K562 (cell line): ENCODE results near the gene FYB1. TPM values are rescaled to one million over a fixed set of nuclear protein-coding genes. Genes with fewer than 3 reads are reported as not detected.

Experiments used
- ATAC-seq: fragments of 200-7000 bp; cut with Tn5 transposase; 3 replicates; pipeline ENCODE4 v1.9.1; 2020; ENCODE audit warnings: moderate library complexity
- BruUV-seq: library from RNA; stranded (reverse); fragments of 400-500 nt; replicated peaks from 2 replicates; lab custom pipeline; 2021; lab: Mats Ljungman, UMichigan
- CTCF ChIA-PET: fragments of 300-600 bp; formaldehyde crosslinking; extraction: SDS; loops from one replicate; lab custom pipeline; 2021; ENCODE audit warnings: low intra/inter-chr PET ratio; lab: Yijun Ruan, JAX
- POLR2A ChIA-PET: fragments of 300-600, 350-650 bp; sonication (Branson Sonifier 250); formaldehyde crosslinking; extraction: SDS; loops from one replicate; lab custom pipeline; 2021; ENCODE audit warnings: antibody characterized with exemption, inconsistent platforms; lab: Yijun Ruan, JAX
- DNase-seq, 4 experiments: peaks; one replicate each; pipeline versions ENCODE4 v3.0.0 to v3.0.0-alpha.2; 2011 to 2018; ENCODE audit warnings: low spot score in 3 of 4, mixed read lengths in 3 of 4; ENCODE audit errors: extremely low read depth in 1 of 4
- FAIRE-seq: peaks from 2 replicates; lab custom pipeline; 2011; peaks lifted over from hg19 to GRCh38; lab: Jason Lieb, UNC
- H2AFZ ChIP-seq: 2 replicates; pipeline ENCODE4 v1.6.0; 2011; ENCODE audit warnings: low read depth, low read length, control low read depth, inconsistent platforms
- H3K27ac ChIP-seq: fragments of 200-600 bp; 3 replicates; pipeline ENCODE4 v1.8.0; 2011; ENCODE audit warnings: low read depth, mild to moderate bottlenecking, control low read depth, inconsistent platforms, low read length, moderate library complexity, mixed read lengths; ENCODE audit errors: extremely low read depth
- H3K27me3 ChIP-seq, 2 experiments: fragments of 300-600 bp in 1 of 2; 2 replicates in 1 of 2; 3 replicates in 1 of 2; pipeline versions ENCODE4 v1.6.0 to v1.8.0; 2011; ENCODE audit warnings: inconsistent platforms in 2 of 2, low read length in 2 of 2, mild to moderate bottlenecking in 1 of 2, mixed read lengths in 1 of 2, moderate library complexity in 1 of 2; ENCODE audit not compliant: control insufficient read depth in 2 of 2, insufficient read depth in 2 of 2
- H3K36me3 ChIP-seq: fragments of 300-600 bp; 3 replicates; pipeline ENCODE4 v1.8.0; 2011; ENCODE audit warnings: mild to moderate bottlenecking, low read length, inconsistent platforms; ENCODE audit not compliant: control insufficient read depth, insufficient read depth
- H3K4me1 ChIP-seq, 2 experiments: fragments of 200-600 bp in 1 of 2; replicated peaks in 1 of 2; 2 replicates in 1 of 2; 3 replicates in 1 of 2; pipeline versions ENCODE4 v1.5.1 to v1.8.0; 2011; ENCODE audit warnings: inconsistent platforms in 2 of 2, low read length in 2 of 2, mild to moderate bottlenecking in 1 of 2, mixed read lengths in 1 of 2, moderate library complexity in 1 of 2; ENCODE audit not compliant: control insufficient read depth in 2 of 2, insufficient read depth in 2 of 2
- H3K4me2 ChIP-seq: 2 replicates; pipeline ENCODE4 v1.6.1; 2011; ENCODE audit warnings: low read length, control low read depth, inconsistent platforms, mixed read lengths; ENCODE audit not compliant: insufficient read depth
- H3K4me3 ChIP-seq: fragments of 200-600 bp; sonication (generic), shearing (Covaris generic); 2 replicates; pipeline ENCODE4 v1.5.1; 2016; ENCODE audit warnings: control low read depth, inconsistent platforms
- H3K79me2 ChIP-seq: fragments of 200-600 bp; 3 replicates; pipeline ENCODE4 v1.8.0; 2011; ENCODE audit warnings: low read length, inconsistent platforms; ENCODE audit not compliant: control insufficient read depth, insufficient read depth
- H3K9ac ChIP-seq, 2 experiments: 2 replicates each; pipeline versions ENCODE4 v1.6.0 to v1.6.1; 2011; ENCODE audit warnings: low read depth in 2 of 2, low read length in 2 of 2, control low read depth in 1 of 2, inconsistent platforms in 1 of 2, mild to moderate bottlenecking in 1 of 2, mixed read lengths in 1 of 2; ENCODE audit not compliant: insufficient read depth in 1 of 2
- H3K9me1 ChIP-seq: one replicate; pipeline ENCODE4 v1.6.0; 2011; ENCODE audit warnings: inconsistent platforms, mild to moderate bottlenecking, low read length, moderate library complexity; ENCODE audit not compliant: control insufficient read depth, insufficient read depth
- H3K9me3 ChIP-seq: replicated peaks from 2 replicates; pipeline ENCODE4 v1.5.1; 2011; ENCODE audit warnings: low read depth, low read length, inconsistent platforms; ENCODE audit not compliant: control insufficient read depth, insufficient read depth
- H4K20me1 ChIP-seq: replicated peaks from 2 replicates; pipeline ENCODE4 v1.6.1; 2011; ENCODE audit warnings: low read length, inconsistent platforms, mixed read lengths; ENCODE audit not compliant: control insufficient read depth, insufficient read depth
- BCOR ChIP-seq: fragments of 450-650 bp; IDR thresholded peaks from 2 replicates; pipeline ENCODE4 v1.6.1; 2016
- C11orf30 ChIP-seq: fragments of 450-650 bp; IDR thresholded peaks from 2 replicates; pipeline ENCODE4 v1.6.1; 2016; ENCODE audit warnings: low read depth, mild to moderate bottlenecking
- CXXC5 ChIP-seq: fragments of 250-450 bp; sonication (Bioruptor Pico); IDR thresholded peaks from 2 replicates; pipeline ENCODE4 v1.8.0; 2022; ENCODE audit warnings: inconsistent platforms, mild to moderate bottlenecking, moderate library complexity
- FOSL1 ChIP-seq: fragments of 200-800 bp; sonication (Bioruptor generic); conservative IDR thresholded peaks from 2 replicates; pipeline ENCODE4 v1.6.1; 2016; ENCODE audit warnings: missing genetic modification characterization, missing compliant biosample characterization
- HEY1 ChIP-seq: fragments of 250-450 bp; sonication (Bioruptor Pico); IDR thresholded peaks from 2 replicates; pipeline ENCODE4 v1.5.0; 2020; ENCODE audit warnings: mild to moderate bottlenecking, moderate library complexity, borderline replicate concordance
- HNRNPL ChIP-seq: fragments of 200-400 bp; formaldehyde crosslinking; IDR thresholded peaks from 2 replicates; pipeline ENCODE4 v1.6.1; 2017; ENCODE audit warnings: low read depth, mild to moderate bottlenecking, low read length
- JUND ChIP-seq, 2 experiments: IDR thresholded peaks; 2 replicates in 1 of 2; 3 replicates in 1 of 2; pipeline ENCODE4 v1.6.1; 2011; ENCODE audit warnings: borderline replicate concordance in 2 of 2, low read depth in 2 of 2, low read length in 2 of 2, improper control_type of control experiment in 1 of 2, missing biosample characterization in 1 of 2, missing genetic modification characterization in 1 of 2, missing genetic modification reagents in 1 of 2
- KDM1A ChIP-seq, 2 experiments: fragments of 450-650 bp; IDR thresholded peaks; 2 replicates each; pipeline ENCODE4 v1.6.1; 2016; ENCODE audit warnings: mild to moderate bottlenecking in 2 of 2
- MAFK ChIP-seq: IDR thresholded peaks from 2 replicates; pipeline ENCODE4 v1.6.1; 2011; ENCODE audit warnings: low read length, improper control_type of control experiment
- PURB ChIP-seq: sonication (generic); formaldehyde crosslinking; IDR thresholded peaks from 2 replicates; pipeline ENCODE4 v1.9.0; 2021; ENCODE audit warnings: low read depth, mild to moderate bottlenecking, missing genetic modification reagents
- STAT5B ChIP-seq: fragments of 250-450 bp; sonication (Bioruptor Pico); IDR thresholded peaks from 2 replicates; pipeline ENCODE4 v1.8.0; 2021; ENCODE audit warnings: mild to moderate bottlenecking, inconsistent platforms
- ZBTB17 ChIP-seq: fragments of 450-650 bp; formaldehyde crosslinking; IDR thresholded peaks from 2 replicates; pipeline ENCODE4 v1.4.0; 2020; ENCODE audit warnings: mild to moderate bottlenecking
- ZNF197 ChIP-seq: fragments of 200-800 bp; sonication (Bioruptor generic); IDR thresholded peaks from 2 replicates; pipeline ENCODE4 v1.6.1; 2016; ENCODE audit warnings: low read depth, missing genetic modification characterization, missing compliant biosample characterization
- ZNF668 ChIP-seq: fragments of 250-450 bp; sonication (Bioruptor Pico); IDR thresholded peaks from 2 replicates; pipeline ENCODE4 v1.8.0; 2022; ENCODE audit warnings: mild to moderate bottlenecking, inconsistent platforms
- ZNF764 ChIP-seq: fragments of 250-450 bp; sonication (Bioruptor Pico); IDR thresholded peaks from 2 replicates; pipeline ENCODE4 v1.4.0; 2020; ENCODE audit warnings: low read depth, mild to moderate bottlenecking, moderate library complexity
- ZNF766 ChIP-seq: fragments of 200-800 bp; sonication (Bioruptor generic); conservative IDR thresholded peaks from 2 replicates; pipeline ENCODE4 v1.6.1; 2016; ENCODE audit warnings: missing genetic modification characterization, missing compliant biosample characterization
- WGBS: fragments of 100-300 bp; shearing (Covaris generic); methylation state at CpG from one replicate; pipeline ENCODE4 v1.1.6; 2016; ENCODE audit warnings: low coverage, mixed read lengths; ENCODE audit not compliant: insufficient coverage; ENCODE audit errors: missing lambda C conversion rate; 5-methylcytosine and 5-hydroxymethylcytosine counted together
- in situ Hi-C: fragments of 300-500 bp; cut with MboI; formaldehyde crosslinking; loops from 4 replicates; pipeline ENCODE4 v1.15.0; 2018; ENCODE audit warnings: inconsistent platforms, mixed read lengths
- intact Hi-C: fragments of 100-400 bp; cut with micrococcal nuclease; formaldehyde crosslinking; loops from 2 replicates; pipeline ENCODE4 v1.14.2; 2022
- polyA plus RNA-seq, 8 experiments: library from polyadenylated mRNA; depleted of rRNA in 4 of 8; stranded (reverse) in 5 of 8; unstranded in 3 of 8; fragments of >200 nt; fragmentation: Nextera tagmentation in 2 of 8; fragmentation: Illumina TruSeq in 1 of 8; extraction: Ambion mirVana in 2 of 8; extraction: Trizol in 1 of 8; gene quantifications; 2 replicates each; pipeline versions ENCODE4 v1.2.1 to v1.2.3, GENCODE V29; 2011 to 2014; ENCODE audit warnings: inconsistent platforms in 1 of 8, missing spikeins in 1 of 8
- total RNA-seq, 7 experiments: library from RNA; depleted of rRNA in 6 of 7; stranded (reverse); fragments of >200 nt in 6 of 7; fragmentation: Illumina TruSeq in 2 of 7; extraction: Trizol in 2 of 7; gene quantifications; 2 replicates each; pipeline versions ENCODE4 v1.2.1 to v1.2.3, GENCODE V29; 2011 to 2021; ENCODE audit warnings: low replicate concordance in 1 of 7
- TF ChIP-seq, protein P1 (sequence below): fragments of 250-450 bp; sonication (Bioruptor Pico); IDR thresholded peaks from 2 replicates; pipeline ENCODE4 v1.5.1; 2021; ENCODE audit warnings: mild to moderate bottlenecking
- TF ChIP-seq, protein P2 (sequence below), 2 experiments: fragments of 450-650 bp in 1 of 2; sonication (generic) in 1 of 2; formaldehyde crosslinking in 1 of 2; IDR thresholded peaks in 1 of 2; conservative IDR thresholded peaks in 1 of 2; 2 replicates each; pipeline versions ENCODE4 v1.6.1 to v1.8.1; 2016 to 2023; ENCODE audit warnings: mild to moderate bottlenecking in 2 of 2, moderate library complexity in 2 of 2, inconsistent platforms in 1 of 2, missing genetic modification reagents in 1 of 2
- TF ChIP-seq, protein P3 (sequence below): fragments of 250-450 bp; sonication (Bioruptor Pico); IDR thresholded peaks from 2 replicates; pipeline ENCODE4 v1.8.0; 2022; ENCODE audit warnings: moderate library complexity, mild to moderate bottlenecking, inconsistent platforms

FYB1 gene
- total and polyA plus RNA-seq, 9 of the 15 experiments (the other 6 are each of a cell fraction or from before 2014, with no cell fraction given): 4.7 to 31.5 (median 9.7) TPM

- no peaks in the 10 kb centered on the region for H4K20me1 ChIP-seq
- peak overlapping the region; percentile 60 for H2AFZ ChIP-seq
- H3K79me2 ChIP-seq: no peaks in the 10 kb centered on the region
- no peak overlapping the region for H3K9ac ChIP-seq
- ATAC-seq: peak; percentile 24
- H3K9me1 ChIP-seq: no peaks in the 10 kb centered on the region
- H3K4me1 ChIP-seq: peaks cover 10 to 28% of the 10 kb centered on the region in 2 experiments
- no peaks in the 10 kb centered on the region for H3K36me3 ChIP-seq
- no peaks in the 10 kb centered on the region for H3K9me3 ChIP-seq
- 48% methylated on average over 7 of the region's 7 CpGs for WGBS
- CTCF ChIA-PET: no interaction called here
- FAIRE-seq: no peak
- intact Hi-C loops: no loop called here
- DNase-seq: no peak
- H3K4me2 ChIP-seq: no peak overlapping the region
- BruUV-seq: no TSS peak
- peak overlapping the region; percentile 27; the same call in 1 of the 3 replicates for H3K27ac ChIP-seq
- in situ Hi-C loops: no loop called here
- POLR2A ChIA-PET: interaction anchor here (1.1 to 1.3 kb wide), 2 partner anchors 9 to 17 kb away, joined by 5 read pairs; no protein-coding TSS in a partner anchor
- H3K4me3 ChIP-seq: no peak overlapping the region
- H3K27me3 ChIP-seq: no peaks in the 10 kb centered on the region
- TF ChIP-seq CXXC5 (CRISPR knock-in tag) (peak; percentile 6; the same call in 1 of the 2 replicates), KDM1A (IDR thresholded peaks at IDR 0.05) (no peak), STAT5B (CRISPR knock-in tag) (no peak), JUND (IDR thresholded peaks at IDR 0.05; ENCODE audit: borderline replicate concordance, low read depth, low read length) (peak; percentile 54; the same call in 1 of the 2 replicates), JUND (tag; IDR thresholded peaks at IDR 0.05; ENCODE audit: borderline replicate concordance, low read depth, low read length) (peak; percentile 28; the same call in 1 of the 3 replicates), ZBTB17 (CRISPR knock-in tag) (0 out of 2 replicates have a peak, but pooled peaks have one; percentile 36), ZNF766 (CRISPR knock-in tag) (0 out of 2 replicates have a peak, but pooled peaks have one; percentile 40), C11orf30 (peak; percentile 38; the same call in 1 of the 2 replicates), HNRNPL (no peak), HEY1 (CRISPR knock-in tag) (no peak), ZNF197 (no peak), MAFK (peak; percentile 25; the same call in 1 of the 2 replicates), PURB (CRISPR knock-in tag) (no peak), ZNF764 (CRISPR knock-in tag) (no peak), FOSL1 (tag) (peak; percentile 69), ZNF668 (no peak), BCOR (no peak)
- TF ChIP-seq, protein P1, sequence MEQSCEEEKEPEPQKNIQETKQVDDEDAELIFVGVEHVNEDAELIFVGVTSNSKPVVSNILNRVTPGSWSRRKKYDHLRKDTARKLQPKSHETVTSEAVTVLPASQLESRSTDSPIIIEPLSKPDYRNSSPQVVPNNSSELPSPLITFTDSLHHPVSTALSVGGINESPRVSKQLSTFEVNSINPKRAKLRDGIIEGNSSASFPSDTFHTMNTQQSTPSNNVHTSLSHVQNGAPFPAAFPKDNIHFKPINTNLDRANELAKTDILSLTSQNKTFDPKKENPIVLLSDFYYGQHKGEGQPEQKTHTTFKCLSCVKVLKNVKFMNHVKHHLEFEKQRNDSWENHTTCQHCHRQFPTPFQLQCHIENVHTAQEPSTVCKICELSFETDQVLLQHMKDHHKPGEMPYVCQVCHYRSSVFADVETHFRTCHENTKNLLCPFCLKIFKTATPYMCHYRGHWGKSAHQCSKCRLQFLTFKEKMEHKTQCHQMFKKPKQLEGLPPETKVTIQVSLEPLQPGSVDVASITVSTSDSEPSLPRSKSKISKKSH: no peak
- TF ChIP-seq, protein P2, sequence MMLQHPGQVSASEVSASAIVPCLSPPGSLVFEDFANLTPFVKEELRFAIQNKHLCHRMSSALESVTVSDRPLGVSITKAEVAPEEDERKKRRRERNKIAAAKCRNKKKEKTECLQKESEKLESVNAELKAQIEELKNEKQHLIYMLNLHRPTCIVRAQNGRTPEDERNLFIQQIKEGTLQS (IDR thresholded peaks at IDR 0.05): peak; percentile 71; the same call in 1 of the 2 replicates
- TF ChIP-seq, protein P2 (CRISPR knock-in tag; conservative IDR thresholded peaks at IDR 0.05): no peak
- TF ChIP-seq, protein P3, sequence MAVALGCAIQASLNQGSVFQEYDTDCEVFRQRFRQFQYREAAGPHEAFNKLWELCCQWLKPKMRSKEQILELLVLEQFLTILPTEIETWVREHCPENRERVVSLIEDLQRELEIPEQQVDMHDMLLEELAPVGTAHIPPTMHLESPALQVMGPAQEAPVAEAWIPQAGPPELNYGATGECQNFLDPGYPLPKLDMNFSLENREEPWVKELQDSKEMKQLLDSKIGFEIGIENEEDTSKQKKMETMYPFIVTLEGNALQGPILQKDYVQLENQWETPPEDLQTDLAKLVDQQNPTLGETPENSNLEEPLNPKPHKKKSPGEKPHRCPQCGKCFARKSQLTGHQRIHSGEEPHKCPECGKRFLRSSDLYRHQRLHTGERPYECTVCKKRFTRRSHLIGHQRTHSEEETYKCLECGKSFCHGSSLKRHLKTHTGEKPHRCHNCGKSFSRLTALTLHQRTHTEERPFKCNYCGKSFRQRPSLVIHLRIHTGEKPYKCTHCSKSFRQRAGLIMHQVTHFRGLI: no peak
Measured at GRCh38 chr5:39100851-39101396, 118.4 kb downstream of the FYB1 start.
